GM08714 (cell line): ENCODE measurements around the gene CACNG6.
"Not testable (repeated sequence)": the region's sequence is repeated elsewhere in the genome, so short reads cannot be mapped to it uniquely, and the experiment has no call there.

ENCODE experiments used
- H3K4me3 ChIP-seq: fragments of 200-500 bp; sonication (Bioruptor generic); 2 replicates; pipeline ENCODE4 v1.5.1; 2014; ENCODE audit warnings: mild to moderate bottlenecking, low read length, inconsistent platforms
- ZNF274 ChIP-seq: IDR thresholded peaks from 2 replicates; pipeline ENCODE4 v1.6.1; 2012; ENCODE audit warnings: mild to moderate bottlenecking, low read depth, low read length

The CACNG6 gene

GRCh38 chr19:54029930-54030490 lies 38.6 kb downstream of the CACNG6 start:
- no peak for TF ChIP-seq ZNF274

GRCh38 chr19:54030895-54031586 lies 39.6 kb downstream of the CACNG6 start:
- TF ChIP-seq ZNF274: no peak
- no peak overlapping the region for H3K4me3 ChIP-seq

More at GRCh38 chr19:54029930-54030490, 38.6 kb downstream of the CACNG6 start:
- no peak overlapping the region for H3K4me3 ChIP-seq

GRCh38 chr19:54035215-54036178 lies 44.1 kb downstream of the CACNG6 start:
- no peak overlapping the region for H3K4me3 ChIP-seq
- no peak for TF ChIP-seq ZNF274

- H3K4me3 ChIP-seq: not testable (repeated sequence)
These were observed 45.1 kb downstream of the CACNG6 start for GRCh38 chr19:54036542-54036941.

- TF ChIP-seq ZNF274: no peak
- no peak overlapping the region for H3K4me3 ChIP-seq
These were observed 48.6 kb downstream of the CACNG6 start for GRCh38 chr19:54040003-54040402.

GRCh38 chr19:54041969-54042606 lies 50.7 kb downstream of the CACNG6 start:
- no peak for TF ChIP-seq ZNF274
- H3K4me3 ChIP-seq: no peak overlapping the region

GRCh38 chr19:54042989-54043388 lies 51.6 kb downstream of the CACNG6 start:
- TF ChIP-seq ZNF274: no peak
- H3K4me3 ChIP-seq: no peak overlapping the region

- no peak overlapping the region for H3K4me3 ChIP-seq
- TF ChIP-seq ZNF274: no peak
These were observed 54.3 kb downstream of the CACNG6 start for GRCh38 chr19:54045771-54046170.

- TF ChIP-seq ZNF274: no peak
- no peak overlapping the region for H3K4me3 ChIP-seq
These were observed 56.2 kb downstream of the CACNG6 start for GRCh38 chr19:54047616-54048015.
